HL-60 (cell line): ENCODE measurements around the gene RASA2.

Source experiments
- CTCF ChIP-seq: IDR thresholded peaks from one replicate; pipeline ENCODE4 v1.5.1; 2011; ENCODE audit warnings: low read length, control low read depth, inconsistent platforms; ENCODE audit not compliant: insufficient read depth
- GABPA ChIP-seq: IDR thresholded peaks from 2 replicates; pipeline ENCODE4 v1.6.1; 2012; ENCODE audit warnings: low read depth
- POLR2AphosphoS5 ChIP-seq: IDR thresholded peaks from 2 replicates; pipeline ENCODE4 v1.6.1; 2012; ENCODE audit warnings: low read depth
- SPI1 ChIP-seq: IDR thresholded peaks from 2 replicates; pipeline ENCODE4 v1.6.1; 2012; ENCODE audit warnings: low read depth, mild to moderate bottlenecking, borderline replicate concordance
- TF ChIP-seq, protein P1 (sequence below): IDR thresholded peaks from 2 replicates; pipeline ENCODE4 v1.6.1; 2012; ENCODE audit warnings: low read depth; ENCODE audit not compliant: insufficient replicate concordance

DNA sequence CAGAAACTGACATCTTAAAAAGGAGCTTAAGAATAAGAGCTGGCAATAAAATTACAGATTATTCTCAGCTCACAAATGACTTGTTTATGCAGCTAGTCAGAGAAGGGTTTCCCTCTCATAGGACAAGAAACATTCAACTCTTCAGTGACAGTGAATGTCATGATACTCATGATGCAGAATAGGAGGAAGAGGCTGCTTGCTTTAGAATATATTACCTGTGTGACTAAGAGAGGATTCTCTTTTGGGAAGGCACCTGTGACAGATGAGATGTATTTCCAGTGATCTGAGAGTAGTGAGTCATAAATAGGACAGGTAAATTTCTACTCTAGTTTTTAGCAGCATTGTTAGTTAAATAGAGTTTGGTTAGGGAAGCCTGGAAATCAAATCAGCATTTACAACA is 39.9 kb downstream of the RASA2 start:
- TF ChIP-seq CTCF (no peak), GABPA (no peak), POLR2AphosphoS5 (no peak), SPI1 (no peak)
- TF ChIP-seq, protein P1, sequence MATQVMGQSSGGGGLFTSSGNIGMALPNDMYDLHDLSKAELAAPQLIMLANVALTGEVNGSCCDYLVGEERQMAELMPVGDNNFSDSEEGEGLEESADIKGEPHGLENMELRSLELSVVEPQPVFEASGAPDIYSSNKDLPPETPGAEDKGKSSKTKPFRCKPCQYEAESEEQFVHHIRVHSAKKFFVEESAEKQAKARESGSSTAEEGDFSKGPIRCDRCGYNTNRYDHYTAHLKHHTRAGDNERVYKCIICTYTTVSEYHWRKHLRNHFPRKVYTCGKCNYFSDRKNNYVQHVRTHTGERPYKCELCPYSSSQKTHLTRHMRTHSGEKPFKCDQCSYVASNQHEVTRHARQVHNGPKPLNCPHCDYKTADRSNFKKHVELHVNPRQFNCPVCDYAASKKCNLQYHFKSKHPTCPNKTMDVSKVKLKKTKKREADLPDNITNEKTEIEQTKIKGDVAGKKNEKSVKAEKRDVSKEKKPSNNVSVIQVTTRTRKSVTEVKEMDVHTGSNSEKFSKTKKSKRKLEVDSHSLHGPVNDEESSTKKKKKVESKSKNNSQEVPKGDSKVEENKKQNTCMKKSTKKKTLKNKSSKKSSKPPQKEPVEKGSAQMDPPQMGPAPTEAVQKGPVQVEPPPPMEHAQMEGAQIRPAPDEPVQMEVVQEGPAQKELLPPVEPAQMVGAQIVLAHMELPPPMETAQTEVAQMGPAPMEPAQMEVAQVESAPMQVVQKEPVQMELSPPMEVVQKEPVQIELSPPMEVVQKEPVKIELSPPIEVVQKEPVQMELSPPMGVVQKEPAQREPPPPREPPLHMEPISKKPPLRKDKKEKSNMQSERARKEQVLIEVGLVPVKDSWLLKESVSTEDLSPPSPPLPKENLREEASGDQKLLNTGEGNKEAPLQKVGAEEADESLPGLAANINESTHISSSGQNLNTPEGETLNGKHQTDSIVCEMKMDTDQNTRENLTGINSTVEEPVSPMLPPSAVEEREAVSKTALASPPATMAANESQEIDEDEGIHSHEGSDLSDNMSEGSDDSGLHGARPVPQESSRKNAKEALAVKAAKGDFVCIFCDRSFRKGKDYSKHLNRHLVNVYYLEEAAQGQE = no peak
